HG03066 (cell line): Measurements from ENCODE around the gene SLC12A7.
"Not testable (repeated sequence)": the region's sequence is repeated elsewhere in the genome, so short reads cannot be mapped to it uniquely, and the experiment has no call there.

Experiments
- ATAC-seq: cut with Tn5 transposase; IDR thresholded peaks from one replicate; pipeline ENCODE4 v1.9.1; 2021; ENCODE audit warnings: low read depth; ENCODE audit not compliant: unreplicated experiment

SLC12A7 gene

GRCh38 chr5:1066676-1067075 lies 45.2 kb downstream of the SLC12A7 start:
- no peak for ATAC-seq

GRCh38 chr5:1065891-1066650 lies 45.8 kb downstream of the SLC12A7 start:
- no peak for ATAC-seq

GRCh38 chr5:1065143-1065750 lies 46.6 kb downstream of the SLC12A7 start:
- no peak for ATAC-seq

- ATAC-seq, result no peak
Measured at GRCh38 chr5:1064383-1065142, 47.3 kb downstream of the SLC12A7 start.

- ATAC-seq, result no peak
Measured at GRCh38 chr5:1063661-1064382, 48.0 kb downstream of the SLC12A7 start.

GRCh38 chr5:1062761-1063568 lies 48.9 kb downstream of the SLC12A7 start:
- ATAC-seq, result no peak

- ATAC-seq, result no peak
Measured at GRCh38 chr5:1061916-1062315, 49.9 kb downstream of the SLC12A7 start.

- ATAC-seq, result not testable (repeated sequence)
Measured at GRCh38 chr5:1061292-1061691, 50.6 kb downstream of the SLC12A7 start.

- ATAC-seq, result no peak
Measured at GRCh38 chr5:1060535-1060981, 51.3 kb downstream of the SLC12A7 start.

GRCh38 chr5:1059884-1060263 lies 52.0 kb downstream of the SLC12A7 start:
- ATAC-seq, result no peak

- ATAC-seq, result no peak
Measured at GRCh38 chr5:1058988-1059883, 52.6 kb downstream of the SLC12A7 start.

- ATAC-seq, result no peak
Measured at GRCh38 chr5:1058083-1058945, 53.5 kb downstream of the SLC12A7 start.

GRCh38 chr5:1057485-1058082 lies 54.3 kb downstream of the SLC12A7 start:
- no peak for ATAC-seq

GRCh38 chr5:1056611-1057484 lies 55.0 kb downstream of the SLC12A7 start:
- no peak for ATAC-seq

GRCh38 chr5:1055896-1056610 lies 55.8 kb downstream of the SLC12A7 start:
- ATAC-seq, result no peak
